Keratinocyte (primary cell): ENCODE data around the gene MCCD1. TPM values are rescaled to one million over a fixed set of nuclear protein-coding genes. Genes with fewer than 3 reads are reported as not detected.
"Not testable (repeated sequence)": the region's sequence is repeated elsewhere in the genome, so short reads cannot be mapped to it uniquely, and the experiment has no call there.

Experiments
- DNase-seq: peaks from one replicate; pipeline ENCODE4 v3.0.0-alpha.2; 2011; ENCODE audit warnings: low read depth, missing footprints, low spot score
- FAIRE-seq: peaks from 2 replicates; lab custom pipeline; 2011; peaks lifted over from hg19 to GRCh38; lab: Jason Lieb, UNC
- H2AFZ ChIP-seq: 2 replicates; pipeline ENCODE4 v1.6.0; 2012; ENCODE audit warnings: low read length, control low read depth, inconsistent platforms; ENCODE audit not compliant: control insufficient read depth
- H3K27ac ChIP-seq: 2 replicates; pipeline ENCODE4 v1.5.1; 2011; ENCODE audit warnings: low read length; ENCODE audit not compliant: control insufficient read depth, insufficient read depth
- H3K27me3 ChIP-seq: 3 replicates; pipeline ENCODE4 v1.6.0; 2011; ENCODE audit warnings: low read length; ENCODE audit not compliant: control insufficient read depth, insufficient read depth; ENCODE audit errors: extremely low read depth
- H3K36me3 ChIP-seq, 2 experiments: 2 replicates in 1 of 2; 3 replicates in 1 of 2; pipeline ENCODE4 v1.5.1; 2011; ENCODE audit warnings: low read length in 2 of 2, mild to moderate bottlenecking in 1 of 2; ENCODE audit not compliant: control insufficient read depth in 2 of 2, insufficient read depth in 2 of 2; ENCODE audit errors: extremely low read depth in 1 of 2
- H3K4me1 ChIP-seq: 3 replicates; pipeline ENCODE4 v1.5.1; 2011; ENCODE audit warnings: low read length; ENCODE audit not compliant: control insufficient read depth, insufficient read depth; ENCODE audit errors: extremely low read depth
- H3K4me2 ChIP-seq: 3 replicates; pipeline ENCODE4 v1.6.0; 2011; ENCODE audit warnings: low read depth, low read length; ENCODE audit not compliant: control insufficient read depth, insufficient read depth; ENCODE audit errors: extremely low read depth
- H3K4me3 ChIP-seq, 3 experiments: fragments of 200-600 bp in 1 of 3; sonication (generic) in 1 of 3; 2 replicates in 2 of 3; 3 replicates in 1 of 3; pipeline ENCODE4 v1.5.1; 2011 to 2016; ENCODE audit warnings: low read length in 3 of 3, mild to moderate bottlenecking in 3 of 3, control low read depth in 2 of 3, inconsistent platforms in 1 of 3, low read depth in 1 of 3, mixed read lengths in 1 of 3, mixed run types in 1 of 3, moderate library complexity in 1 of 3; ENCODE audit not compliant: control insufficient read depth in 2 of 3, insufficient read depth in 2 of 3; ENCODE audit errors: extremely low read depth in 1 of 3
- H3K79me2 ChIP-seq: 2 replicates; pipeline ENCODE4 v1.6.0; 2012; ENCODE audit warnings: low read length; ENCODE audit not compliant: control insufficient read depth, insufficient read depth
- H3K9ac ChIP-seq: 3 replicates; pipeline ENCODE4 v1.6.0; 2011; ENCODE audit warnings: low read length; ENCODE audit not compliant: control insufficient read depth, insufficient read depth; ENCODE audit errors: extremely low read depth
- H3K9me1 ChIP-seq: 3 replicates; pipeline ENCODE4 v1.6.0; 2011; ENCODE audit warnings: low read length; ENCODE audit not compliant: control insufficient read depth, insufficient read depth; ENCODE audit errors: extremely low read depth
- H3K9me3 ChIP-seq: 2 replicates; pipeline ENCODE4 v1.5.1; 2012; ENCODE audit warnings: low read depth, low read length; ENCODE audit not compliant: control insufficient read depth
- H4K20me1 ChIP-seq: 3 replicates; pipeline ENCODE4 v1.6.0; 2011; ENCODE audit warnings: low read length; ENCODE audit not compliant: control insufficient read depth, insufficient read depth; ENCODE audit errors: extremely low read depth
- EZH2 ChIP-seq: IDR thresholded peaks from one replicate; pipeline ENCODE4 v1.6.1; 2012; ENCODE audit warnings: inconsistent platforms, mild to moderate bottlenecking, low read length, moderate library complexity
- dilution Hi-C: fragments of 300-500 bp; cut with MboI; formaldehyde crosslinking; loops from one replicate; pipeline ENCODE4 v1.7.0; 2020; ENCODE audit warnings: low sequenced_read_pairs; ENCODE audit not compliant: extremely low pct_ligation_motif_present
- polyA plus RNA-seq, 5 experiments: library from polyadenylated mRNA; depleted of rRNA in 3 of 5; stranded (reverse) in 3 of 5; stranded (forward) in 1 of 5; unstranded in 1 of 5; fragments of >200 nt; gene quantifications; 1 replicate in 1 of 5; 2 replicates in 3 of 5; 3 replicates in 1 of 5; pipeline versions ENCODE4 v1.2.1 to v1.2.3, GENCODE V29; 2011 to 2012; ENCODE audit warnings: missing spikeins in 2 of 5, low read depth in 1 of 5, low replicate concordance in 1 of 5
- TF ChIP-seq, protein P1 (sequence below), 3 experiments: IDR thresholded peaks in 1 of 3; conservative IDR thresholded peaks in 1 of 3; optimal IDR thresholded peaks in 1 of 3; 2 replicates in 2 of 3; 3 replicates in 1 of 3; pipeline versions ENCODE3 to v1.5.1; 2011; ENCODE audit warnings: low read length in 3 of 3, mild to moderate bottlenecking in 3 of 3, moderate library complexity in 2 of 3, control low read depth in 1 of 3, inconsistent platforms in 1 of 3; ENCODE audit not compliant: insufficient read depth in 2 of 3; ENCODE audit errors: extremely low read depth in 1 of 3

Gene MCCD1
- polyA plus RNA-seq, 1 donor (not counting 4 experiments of a cell fraction or from before 2014, with no cell fraction given): not detected

DNA sequence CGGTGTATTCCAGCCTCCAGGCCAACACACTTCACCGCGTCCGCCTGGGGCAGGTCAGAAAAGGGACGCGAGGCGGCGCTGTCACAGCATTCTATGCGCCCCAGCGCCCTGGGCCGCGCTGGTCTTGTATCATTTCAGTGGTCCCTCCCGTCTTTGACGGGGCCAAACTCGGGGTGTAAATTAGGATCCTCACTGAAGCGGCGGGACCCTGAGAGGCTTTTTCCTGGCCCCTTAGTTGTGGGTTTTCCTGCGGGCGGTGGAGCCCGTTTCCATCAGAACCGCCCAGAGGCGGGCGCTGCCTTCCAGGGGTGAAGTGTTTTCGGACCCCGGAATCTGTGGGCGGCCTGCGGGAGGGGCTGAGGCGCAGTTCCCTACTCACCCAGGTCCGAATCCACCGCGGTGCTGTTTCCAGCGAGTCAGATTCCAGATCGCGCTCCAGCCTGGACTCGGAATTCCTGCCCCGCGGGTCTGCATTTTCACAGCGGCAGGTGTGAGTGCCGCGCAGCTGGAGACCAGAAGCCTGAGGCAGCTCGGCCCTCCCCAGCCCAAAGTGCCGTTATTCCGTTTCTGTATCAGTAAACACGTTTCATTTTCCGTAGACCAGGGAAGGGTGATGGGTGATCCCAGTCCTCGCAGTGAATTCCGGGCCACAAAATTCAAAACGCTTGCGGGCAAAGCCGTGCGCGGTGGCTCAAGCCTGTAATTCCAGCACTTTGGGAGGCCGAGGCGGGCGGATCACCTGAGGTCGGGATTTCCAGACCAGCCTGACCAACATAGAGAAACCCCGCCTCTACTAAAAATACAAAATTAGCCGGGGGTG, 34.7 kb upstream of the MCCD1 start:
- Histone ChIP-seq H3K79me2 (peaks cover 4% of the 10 kb centered on the region), H3K36me3 (no peaks in the 10 kb centered on the region), H3K9me1 (no peaks in the 10 kb centered on the region), H3K4me1 (peaks cover 26% of the 10 kb centered on the region), H3K9me3 (no peaks in the 10 kb centered on the region), H2AFZ (peak overlapping the region; percentile 38), H3K4me2 (peak overlapping the region; percentile 84), H3K27ac (peak overlapping the region; percentile 69), H4K20me1 (no peaks in the 10 kb centered on the region), H3K9ac (peak overlapping the region; percentile 48), H3K27me3 (no peaks in the 10 kb centered on the region), H3K4me3 (peak overlapping the region; percentile 36 to 56 (median 55))
- TF ChIP-seq, protein P1, sequence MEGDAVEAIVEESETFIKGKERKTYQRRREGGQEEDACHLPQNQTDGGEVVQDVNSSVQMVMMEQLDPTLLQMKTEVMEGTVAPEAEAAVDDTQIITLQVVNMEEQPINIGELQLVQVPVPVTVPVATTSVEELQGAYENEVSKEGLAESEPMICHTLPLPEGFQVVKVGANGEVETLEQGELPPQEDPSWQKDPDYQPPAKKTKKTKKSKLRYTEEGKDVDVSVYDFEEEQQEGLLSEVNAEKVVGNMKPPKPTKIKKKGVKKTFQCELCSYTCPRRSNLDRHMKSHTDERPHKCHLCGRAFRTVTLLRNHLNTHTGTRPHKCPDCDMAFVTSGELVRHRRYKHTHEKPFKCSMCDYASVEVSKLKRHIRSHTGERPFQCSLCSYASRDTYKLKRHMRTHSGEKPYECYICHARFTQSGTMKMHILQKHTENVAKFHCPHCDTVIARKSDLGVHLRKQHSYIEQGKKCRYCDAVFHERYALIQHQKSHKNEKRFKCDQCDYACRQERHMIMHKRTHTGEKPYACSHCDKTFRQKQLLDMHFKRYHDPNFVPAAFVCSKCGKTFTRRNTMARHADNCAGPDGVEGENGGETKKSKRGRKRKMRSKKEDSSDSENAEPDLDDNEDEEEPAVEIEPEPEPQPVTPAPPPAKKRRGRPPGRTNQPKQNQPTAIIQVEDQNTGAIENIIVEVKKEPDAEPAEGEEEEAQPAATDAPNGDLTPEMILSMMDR (optimal IDR thresholded peaks at IDR 0.05 in 1 of 3, IDR thresholded peaks at IDR 0.05 in 1 of 3, conservative IDR thresholded peaks at IDR 0.05 in 1 of 3; ENCODE audit: extremely low read depth in 1 of 3, insufficient read depth in 2 of 3, low read length in 3 of 3): peak; percentile 82 to 86 (median 85)
- no peak for TF ChIP-seq EZH2
- dilution Hi-C loops: no loop called here
- DNase-seq: no peak
- FAIRE-seq: no peak

DNA sequence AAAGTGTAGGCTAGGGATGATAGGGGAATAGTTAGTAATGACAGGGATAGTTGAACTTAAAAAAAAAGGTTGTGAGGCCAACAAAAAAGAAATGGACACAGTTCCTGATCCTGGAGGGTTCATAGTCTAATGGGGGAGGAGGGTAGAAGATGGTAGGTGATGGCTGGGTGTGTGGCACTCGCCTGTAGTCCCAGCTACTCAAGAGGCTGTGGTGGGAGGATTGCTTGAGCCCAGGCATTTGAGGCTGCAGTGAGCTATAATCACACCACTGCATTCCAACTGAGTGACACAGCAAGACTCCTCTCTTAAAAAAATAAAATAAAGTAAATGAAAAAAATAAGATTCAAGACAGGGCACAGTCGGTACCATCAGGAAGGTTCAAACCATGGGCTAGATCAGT, 33.2 kb upstream of the MCCD1 start:
- H3K4me2 ChIP-seq: peak overlapping the region; percentile 84
- no peaks in the 10 kb centered on the region for H3K9me1 ChIP-seq
- no peaks in the 10 kb centered on the region for H3K27me3 ChIP-seq
- no peak for FAIRE-seq
- DNase-seq: no peak
- H4K20me1 ChIP-seq: no peaks in the 10 kb centered on the region
- peak overlapping the region; percentile 69 for H3K27ac ChIP-seq
- peaks cover 27% of the 10 kb centered on the region for H3K4me1 ChIP-seq
- H2AFZ ChIP-seq: no peak overlapping the region
- no peaks in the 10 kb centered on the region for H3K36me3 ChIP-seq
- H3K79me2 ChIP-seq: peaks cover 9% of the 10 kb centered on the region
- H3K9ac ChIP-seq: peak overlapping the region; percentile 48
- TF ChIP-seq, protein P1 (optimal IDR thresholded peaks at IDR 0.05 in 1 of 3, IDR thresholded peaks at IDR 0.05 in 1 of 3, conservative IDR thresholded peaks at IDR 0.05 in 1 of 3; ENCODE audit: extremely low read depth in 1 of 3, insufficient read depth in 2 of 3, low read length in 3 of 3): no peak
- TF ChIP-seq EZH2: no peak
- dilution Hi-C loops: no loop called here
- no peaks in the 10 kb centered on the region for H3K9me3 ChIP-seq
- peak overlapping the region in 2 of 3 experiments; percentile 36 to 46 for H3K4me3 ChIP-seq

DNA sequence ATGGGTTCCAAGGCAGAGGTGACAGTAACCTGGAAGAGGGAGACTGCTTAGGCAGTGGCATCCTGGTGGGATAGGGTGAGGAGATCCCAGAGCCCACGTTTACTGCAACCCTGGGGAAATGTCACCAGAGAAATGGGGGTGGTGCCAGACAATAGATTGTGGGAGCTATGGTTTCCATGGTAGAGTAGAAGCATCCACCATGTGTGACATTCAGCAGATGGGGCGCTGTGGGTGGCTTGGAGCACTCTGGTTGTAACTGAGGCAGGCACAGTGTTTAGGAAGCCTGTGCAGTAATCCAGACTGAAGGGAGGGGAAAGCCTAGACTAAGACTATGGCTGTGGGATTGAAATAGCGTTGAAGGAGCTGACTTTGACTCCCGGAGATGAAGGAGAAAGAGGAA, 31.9 kb upstream of the MCCD1 start:
- H3K9me3 ChIP-seq, H3K9ac ChIP-seq, H4K20me1 ChIP-seq, H3K27ac ChIP-seq, H3K36me3 ChIP-seq, H2AFZ ChIP-seq, H3K9me1 ChIP-seq, H3K27me3 ChIP-seq, dilution Hi-C loops, FAIRE-seq, DNase-seq, H3K4me3 ChIP-seq: not testable (repeated sequence)
- H3K4me1 ChIP-seq: peaks cover 24% of the 10 kb centered on the region
- H3K79me2 ChIP-seq: peaks cover 15% of the 10 kb centered on the region
- peak overlapping the region; percentile 83 for H3K4me2 ChIP-seq
